HG03103 (cell line): ENCODE data around the gene IFNE.
A peak's percentile ranks its signal among the peaks of the same experiment; 100 is the strongest.

Experiments
- ATAC-seq: cut with Tn5 transposase; IDR thresholded peaks from one replicate; pipeline ENCODE4 v1.9.1; 2021; ENCODE audit warnings: low read depth; ENCODE audit not compliant: unreplicated experiment

IFNE gene

DNA sequence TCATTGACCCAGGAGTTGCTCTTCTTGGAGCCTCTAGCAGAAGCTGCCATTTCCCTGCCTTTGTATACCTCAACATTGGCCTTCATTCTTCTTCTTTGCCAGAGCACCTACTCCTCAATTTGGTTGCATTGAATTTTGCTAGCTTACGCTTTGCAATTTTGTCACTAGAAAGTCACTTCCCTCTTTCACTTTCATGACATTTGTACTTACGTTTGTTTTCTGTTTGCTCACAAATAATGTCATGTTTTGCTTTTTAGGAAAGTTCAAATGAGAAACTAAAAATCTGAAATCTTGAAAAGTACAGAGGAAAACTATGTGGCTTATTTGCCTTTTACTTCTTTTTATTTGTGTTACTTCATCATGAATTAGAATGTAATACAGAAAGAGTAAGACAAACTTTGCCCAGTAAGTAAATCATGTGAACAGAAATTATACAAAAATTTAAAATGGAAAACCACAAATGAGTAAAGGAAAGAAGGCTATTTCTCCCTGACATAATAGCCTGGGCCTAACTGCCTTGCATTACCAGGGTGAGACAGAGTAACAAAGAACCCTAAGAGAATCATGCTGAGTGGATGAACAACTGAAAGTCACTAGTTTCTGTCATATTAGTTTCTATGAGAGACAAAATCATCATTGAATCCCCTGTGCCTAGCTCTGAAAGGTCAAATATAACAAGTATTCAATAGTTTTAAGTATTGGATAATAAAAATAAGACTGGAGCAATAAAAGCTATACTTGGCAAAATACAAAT lies 49.3 kb downstream of the IFNE start:
- peak; percentile 55 for ATAC-seq
